ENCODE measurements around the gene FGF18.

The FGF18 gene

GRCh38 chr5:171499611-171500010 lies 80.2 kb downstream of the FGF18 start:
- TF ChIP-seq CTCF (conservative IDR thresholded peaks at IDR 0.05; ENCODE audit: low read depth, low read length): no peak
- no peak overlapping the region for H3K4me3 ChIP-seq (ENCODE audit: low read length)
- no peak for DNase-seq (ENCODE audit: low read depth)

DNA sequence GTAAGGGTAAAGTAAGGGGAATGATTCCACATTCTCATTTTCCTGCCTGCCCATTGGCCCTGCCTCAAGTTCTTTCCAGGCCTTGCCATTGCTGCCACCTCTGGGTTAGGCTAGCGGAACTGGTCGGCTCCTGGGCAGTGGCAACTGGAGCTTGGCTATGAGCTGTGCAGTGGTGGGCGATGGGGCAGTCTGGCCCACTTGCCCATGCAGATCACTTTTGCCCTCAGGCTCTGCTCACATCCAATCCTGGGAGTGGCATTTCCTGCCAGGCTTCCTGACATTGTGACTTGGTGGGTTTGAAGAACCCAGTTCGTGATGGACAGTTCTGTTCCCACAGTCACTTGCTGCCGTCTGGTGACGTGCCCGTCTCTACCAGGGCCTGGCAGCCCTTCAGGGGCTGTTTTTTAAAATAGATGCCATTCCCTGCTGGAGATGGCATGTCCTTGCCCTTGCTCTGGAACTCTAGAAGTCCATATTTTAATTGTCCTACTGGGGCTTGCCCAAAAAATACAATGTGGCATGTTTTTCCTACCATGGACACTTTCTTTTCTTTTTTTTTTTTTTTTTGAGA lies 86.1 kb downstream of the FGF18 start:
- TF ChIP-seq CTCF (conservative IDR thresholded peaks at IDR 0.05; ENCODE audit: low read depth, low read length): no peak
- no peak overlapping the region for H3K4me3 ChIP-seq (ENCODE audit: low read length)
- DNase-seq (ENCODE audit: low read depth): no peak

DNA sequence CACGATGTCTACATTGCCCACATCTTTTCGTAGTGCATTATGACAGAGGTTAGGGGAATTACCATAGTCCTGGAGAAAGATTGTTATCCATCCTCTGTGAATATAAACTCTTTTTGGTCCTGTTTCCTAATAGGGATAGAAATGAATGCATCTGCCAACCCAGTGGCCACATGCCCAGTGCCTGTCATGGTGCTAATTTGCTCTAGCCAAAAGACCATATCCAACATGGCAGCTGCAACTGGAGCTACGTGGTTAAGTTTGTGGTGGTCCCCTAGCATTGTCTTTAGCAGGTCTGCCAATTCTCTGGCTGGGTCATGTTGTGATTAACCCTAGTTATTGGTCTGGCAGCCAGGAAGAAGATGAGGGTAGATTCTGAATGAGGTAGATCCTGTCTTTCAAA lies 87.5 kb downstream of the FGF18 start:
- no peak for TF ChIP-seq CTCF (conservative IDR thresholded peaks at IDR 0.05; ENCODE audit: low read depth, low read length)
- DNase-seq (ENCODE audit: low read depth): no peak

More for the DNA sequence above, 87.5 kb downstream of the FGF18 start:
- H3K4me3 ChIP-seq (ENCODE audit: low read length): no peak overlapping the region

Data from retinal pigment epithelial cell (primary cell).